K562 (cell line): Measurements from ENCODE around the gene DYRK4. TPM values are rescaled to one million over a fixed set of nuclear protein-coding genes. Genes with fewer than 3 reads are reported as not detected.
A peak's percentile ranks its signal among the peaks of the same experiment; 100 is the strongest.

Experiments
- BRD9 ChIP-seq: fragments of 450-650 bp; IDR thresholded peaks from 2 replicates; pipeline ENCODE4 v1.6.1; 2018; ENCODE audit warnings: low read depth; ENCODE audit not compliant: partially characterized antibody
- CBX5 ChIP-seq: IDR thresholded peaks from 2 replicates; pipeline ENCODE4 v1.6.1; 2014; ENCODE audit warnings: low read depth, borderline replicate concordance
- DNMT1 ChIP-seq: fragments of 450-650 bp; IDR thresholded peaks from 2 replicates; pipeline ENCODE4 v1.6.1; 2016; ENCODE audit warnings: antibody characterized with exemption, mild to moderate bottlenecking
- KLF16 ChIP-seq: IDR thresholded peaks from 2 replicates; pipeline ENCODE4 v1.6.1; 2016; ENCODE audit warnings: antibody characterized with exemption
- MAFK ChIP-seq: IDR thresholded peaks from 2 replicates; pipeline ENCODE4 v1.6.1; 2011; ENCODE audit warnings: low read length, improper control_type of control experiment
- MYC ChIP-seq, 2 experiments: fragments of 250-450 bp in 1 of 2; sonication (Bioruptor Pico) in 1 of 2; IDR thresholded peaks; 2 replicates each; pipeline versions ENCODE4 v1.5.1 to v1.6.1; 2012 to 2021; ENCODE audit warnings: low read depth in 2 of 2, borderline replicate concordance in 1 of 2, improper control_type of control experiment in 1 of 2, low read length in 1 of 2, mild to moderate bottlenecking in 1 of 2, moderate library complexity in 1 of 2
- PML ChIP-seq: IDR thresholded peaks from 2 replicates; pipeline ENCODE4 v1.6.1; 2012; ENCODE audit warnings: low read length, inconsistent platforms
- RBM15 ChIP-seq: fragments of 200-400 bp; formaldehyde crosslinking; IDR thresholded peaks from 2 replicates; pipeline ENCODE4 v1.6.1; 2018; ENCODE audit warnings: mild to moderate bottlenecking, low read length, moderate library complexity; ENCODE audit not compliant: insufficient read depth
- RCOR1 ChIP-seq, 2 experiments: IDR thresholded peaks; 2 replicates each; pipeline ENCODE4 v1.6.1; 2012; ENCODE audit warnings: low read depth in 2 of 2, low read length in 2 of 2, borderline replicate concordance in 1 of 2, improper control_type of control experiment in 1 of 2
- SMC3 ChIP-seq: conservative IDR thresholded peaks from 2 replicates; pipeline ENCODE4 v1.6.1; 2011; ENCODE audit warnings: low read depth, low read length, improper control_type of control experiment; ENCODE audit not compliant: insufficient read depth
- SPI1 ChIP-seq: IDR thresholded peaks from 2 replicates; pipeline ENCODE4 v1.6.1; 2011; ENCODE audit warnings: low read depth, low read length, control low read depth, borderline replicate concordance
- ZNF444 ChIP-seq: fragments of 250-450 bp; sonication (Bioruptor Pico); IDR thresholded peaks from 2 replicates; pipeline ENCODE4 v1.4.0; 2020; ENCODE audit warnings: mild to moderate bottlenecking, moderate library complexity
- polyA plus RNA-seq, 8 experiments: library from polyadenylated mRNA; depleted of rRNA in 4 of 8; stranded (reverse) in 5 of 8; unstranded in 3 of 8; fragments of >200 nt; fragmentation: Nextera tagmentation in 2 of 8; fragmentation: Illumina TruSeq in 1 of 8; extraction: Ambion mirVana in 2 of 8; extraction: Trizol in 1 of 8; gene quantifications; 2 replicates each; pipeline versions ENCODE4 v1.2.1 to v1.2.3, GENCODE V29; 2011 to 2014; ENCODE audit warnings: inconsistent platforms in 1 of 8, missing spikeins in 1 of 8
- total RNA-seq, 7 experiments: library from RNA; depleted of rRNA in 6 of 7; stranded (reverse); fragments of >200 nt in 6 of 7; fragmentation: Illumina TruSeq in 2 of 7; extraction: Trizol in 2 of 7; gene quantifications; 2 replicates each; pipeline versions ENCODE4 v1.2.1 to v1.2.3, GENCODE V29; 2011 to 2021; ENCODE audit warnings: low replicate concordance in 1 of 7
- TF ChIP-seq, protein P1 (sequence below): fragments of 450-650 bp; IDR thresholded peaks from 2 replicates; pipeline ENCODE4 v1.6.1; 2016; ENCODE audit warnings: mild to moderate bottlenecking, moderate library complexity

The DYRK4 gene
- total and polyA plus RNA-seq, 9 of the 15 experiments (the other 6 are each of a cell fraction or from before 2014, with no cell fraction given), result 13.4 to 37.4 (median 22.2) TPM

GRCh38 chr12:4604684-4605193 lies 42.7 kb downstream of the DYRK4 start (continued):
- peak in 1 of 2 experiments; percentile 22; a peak in 1 of 4 replicates for TF ChIP-seq RCOR1 (IDR thresholded peaks at IDR 0.05; ENCODE audit: borderline replicate concordance in 1 of 2, low read depth in 2 of 2, low read length in 2 of 2)
- TF ChIP-seq DNMT1, result no peak
- TF ChIP-seq RBM15, result no peak
- TF ChIP-seq KLF16, result peak; percentile 82
- peak; percentile 46; the same call in 1 of the 2 replicates for TF ChIP-seq MYC (IDR thresholded peaks at IDR 0.05; ENCODE audit: low read depth, low read length)
- TF ChIP-seq MYC (CRISPR knock-in tag; IDR thresholded peaks at IDR 0.05; ENCODE audit: borderline replicate concordance, low read depth), result no peak
- TF ChIP-seq, protein P1, sequence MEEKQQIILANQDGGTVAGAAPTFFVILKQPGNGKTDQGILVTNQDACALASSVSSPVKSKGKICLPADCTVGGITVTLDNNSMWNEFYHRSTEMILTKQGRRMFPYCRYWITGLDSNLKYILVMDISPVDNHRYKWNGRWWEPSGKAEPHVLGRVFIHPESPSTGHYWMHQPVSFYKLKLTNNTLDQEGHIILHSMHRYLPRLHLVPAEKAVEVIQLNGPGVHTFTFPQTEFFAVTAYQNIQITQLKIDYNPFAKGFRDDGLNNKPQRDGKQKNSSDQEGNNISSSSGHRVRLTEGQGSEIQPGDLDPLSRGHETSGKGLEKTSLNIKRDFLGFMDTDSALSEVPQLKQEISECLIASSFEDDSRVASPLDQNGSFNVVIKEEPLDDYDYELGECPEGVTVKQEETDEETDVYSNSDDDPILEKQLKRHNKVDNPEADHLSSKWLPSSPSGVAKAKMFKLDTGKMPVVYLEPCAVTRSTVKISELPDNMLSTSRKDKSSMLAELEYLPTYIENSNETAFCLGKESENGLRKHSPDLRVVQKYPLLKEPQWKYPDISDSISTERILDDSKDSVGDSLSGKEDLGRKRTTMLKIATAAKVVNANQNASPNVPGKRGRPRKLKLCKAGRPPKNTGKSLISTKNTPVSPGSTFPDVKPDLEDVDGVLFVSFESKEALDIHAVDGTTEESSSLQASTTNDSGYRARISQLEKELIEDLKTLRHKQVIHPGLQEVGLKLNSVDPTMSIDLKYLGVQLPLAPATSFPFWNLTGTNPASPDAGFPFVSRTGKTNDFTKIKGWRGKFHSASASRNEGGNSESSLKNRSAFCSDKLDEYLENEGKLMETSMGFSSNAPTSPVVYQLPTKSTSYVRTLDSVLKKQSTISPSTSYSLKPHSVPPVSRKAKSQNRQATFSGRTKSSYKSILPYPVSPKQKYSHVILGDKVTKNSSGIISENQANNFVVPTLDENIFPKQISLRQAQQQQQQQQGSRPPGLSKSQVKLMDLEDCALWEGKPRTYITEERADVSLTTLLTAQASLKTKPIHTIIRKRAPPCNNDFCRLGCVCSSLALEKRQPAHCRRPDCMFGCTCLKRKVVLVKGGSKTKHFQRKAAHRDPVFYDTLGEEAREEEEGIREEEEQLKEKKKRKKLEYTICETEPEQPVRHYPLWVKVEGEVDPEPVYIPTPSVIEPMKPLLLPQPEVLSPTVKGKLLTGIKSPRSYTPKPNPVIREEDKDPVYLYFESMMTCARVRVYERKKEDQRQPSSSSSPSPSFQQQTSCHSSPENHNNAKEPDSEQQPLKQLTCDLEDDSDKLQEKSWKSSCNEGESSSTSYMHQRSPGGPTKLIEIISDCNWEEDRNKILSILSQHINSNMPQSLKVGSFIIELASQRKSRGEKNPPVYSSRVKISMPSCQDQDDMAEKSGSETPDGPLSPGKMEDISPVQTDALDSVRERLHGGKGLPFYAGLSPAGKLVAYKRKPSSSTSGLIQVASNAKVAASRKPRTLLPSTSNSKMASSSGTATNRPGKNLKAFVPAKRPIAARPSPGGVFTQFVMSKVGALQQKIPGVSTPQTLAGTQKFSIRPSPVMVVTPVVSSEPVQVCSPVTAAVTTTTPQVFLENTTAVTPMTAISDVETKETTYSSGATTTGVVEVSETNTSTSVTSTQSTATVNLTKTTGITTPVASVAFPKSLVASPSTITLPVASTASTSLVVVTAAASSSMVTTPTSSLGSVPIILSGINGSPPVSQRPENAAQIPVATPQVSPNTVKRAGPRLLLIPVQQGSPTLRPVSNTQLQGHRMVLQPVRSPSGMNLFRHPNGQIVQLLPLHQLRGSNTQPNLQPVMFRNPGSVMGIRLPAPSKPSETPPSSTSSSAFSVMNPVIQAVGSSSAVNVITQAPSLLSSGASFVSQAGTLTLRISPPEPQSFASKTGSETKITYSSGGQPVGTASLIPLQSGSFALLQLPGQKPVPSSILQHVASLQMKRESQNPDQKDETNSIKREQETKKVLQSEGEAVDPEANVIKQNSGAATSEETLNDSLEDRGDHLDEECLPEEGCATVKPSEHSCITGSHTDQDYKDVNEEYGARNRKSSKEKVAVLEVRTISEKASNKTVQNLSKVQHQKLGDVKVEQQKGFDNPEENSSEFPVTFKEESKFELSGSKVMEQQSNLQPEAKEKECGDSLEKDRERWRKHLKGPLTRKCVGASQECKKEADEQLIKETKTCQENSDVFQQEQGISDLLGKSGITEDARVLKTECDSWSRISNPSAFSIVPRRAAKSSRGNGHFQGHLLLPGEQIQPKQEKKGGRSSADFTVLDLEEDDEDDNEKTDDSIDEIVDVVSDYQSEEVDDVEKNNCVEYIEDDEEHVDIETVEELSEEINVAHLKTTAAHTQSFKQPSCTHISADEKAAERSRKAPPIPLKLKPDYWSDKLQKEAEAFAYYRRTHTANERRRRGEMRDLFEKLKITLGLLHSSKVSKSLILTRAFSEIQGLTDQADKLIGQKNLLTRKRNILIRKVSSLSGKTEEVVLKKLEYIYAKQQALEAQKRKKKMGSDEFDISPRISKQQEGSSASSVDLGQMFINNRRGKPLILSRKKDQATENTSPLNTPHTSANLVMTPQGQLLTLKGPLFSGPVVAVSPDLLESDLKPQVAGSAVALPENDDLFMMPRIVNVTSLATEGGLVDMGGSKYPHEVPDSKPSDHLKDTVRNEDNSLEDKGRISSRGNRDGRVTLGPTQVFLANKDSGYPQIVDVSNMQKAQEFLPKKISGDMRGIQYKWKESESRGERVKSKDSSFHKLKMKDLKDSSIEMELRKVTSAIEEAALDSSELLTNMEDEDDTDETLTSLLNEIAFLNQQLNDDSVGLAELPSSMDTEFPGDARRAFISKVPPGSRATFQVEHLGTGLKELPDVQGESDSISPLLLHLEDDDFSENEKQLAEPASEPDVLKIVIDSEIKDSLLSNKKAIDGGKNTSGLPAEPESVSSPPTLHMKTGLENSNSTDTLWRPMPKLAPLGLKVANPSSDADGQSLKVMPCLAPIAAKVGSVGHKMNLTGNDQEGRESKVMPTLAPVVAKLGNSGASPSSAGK, result peak; percentile 58
- peak; percentile 68 for TF ChIP-seq SPI1
- TF ChIP-seq PML, result no peak
- no peak for TF ChIP-seq ZNF444
- TF ChIP-seq MAFK, result no peak
- 0 out of 2 replicates have a peak, but pooled peaks have one; percentile 20 for TF ChIP-seq SMC3
- TF ChIP-seq CBX5, result no peak
- peak; percentile 48 for TF ChIP-seq BRD9
